ENCODE results near the gene ARID5B. TPM values are rescaled to one million over a fixed set of nuclear protein-coding genes. Genes with fewer than 3 reads are reported as not detected.

The ARID5B gene
- total RNA-seq, 1 experiment from 2014 or later = 1.4 TPM

DNA sequence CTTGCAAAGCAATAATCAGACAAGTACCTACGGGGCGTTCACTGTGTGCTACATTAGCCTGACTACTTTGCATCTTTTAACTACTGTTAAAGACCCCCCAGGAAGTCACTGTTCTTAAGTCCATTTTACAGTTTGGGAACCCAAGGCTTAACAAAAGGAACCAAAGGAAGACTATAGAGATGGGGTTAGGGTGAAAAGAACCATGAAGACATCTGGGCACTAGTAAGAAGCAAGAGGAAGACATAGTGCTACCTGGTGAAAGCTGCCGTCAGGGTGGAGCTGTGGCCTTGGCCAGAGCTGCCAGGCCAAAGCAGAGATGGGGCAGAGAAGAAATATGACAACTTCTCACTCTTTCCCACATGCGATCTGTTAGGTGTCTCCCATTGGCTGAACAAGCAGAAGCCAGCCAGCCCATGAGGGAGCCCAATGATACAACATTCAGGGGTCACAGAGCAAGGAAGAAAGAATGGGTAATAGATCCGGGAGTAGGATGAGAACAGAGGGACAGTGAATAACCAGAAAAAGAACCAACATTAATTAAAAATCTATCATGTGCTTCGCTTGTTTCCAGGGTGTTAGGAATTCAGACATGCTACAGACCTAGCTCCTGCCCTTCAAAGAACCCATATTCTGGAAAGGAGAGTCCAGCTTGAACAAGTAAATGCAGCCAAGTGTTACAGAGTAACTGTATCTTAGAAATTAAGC, 85.4 kb downstream of the ARID5B start:
- no peak for DNase-seq (ENCODE audit: extremely low read depth, low read depth)

DNA sequence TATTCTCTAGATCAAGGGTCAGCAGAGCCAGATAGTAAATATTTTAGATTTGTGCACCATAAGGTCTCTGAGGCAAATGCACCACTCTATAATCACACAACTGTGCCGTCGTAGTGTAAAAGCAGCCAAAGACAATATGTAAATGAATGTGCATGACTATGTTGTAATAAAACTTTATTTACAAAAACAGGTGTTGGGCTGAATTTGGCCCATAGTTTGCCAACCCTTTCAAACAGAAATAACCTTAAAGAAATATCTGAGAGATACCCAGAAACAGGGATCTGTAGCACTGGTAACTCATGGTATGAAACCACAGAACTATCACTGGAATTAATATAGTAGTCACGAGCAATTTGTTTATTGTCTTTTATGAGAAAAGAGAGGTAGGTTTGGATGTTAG, 86.0 kb downstream of the ARID5B start:
- no peak for DNase-seq (ENCODE audit: extremely low read depth, low read depth)

GRCh38 chr10:61987951-61988379, 86.5 kb downstream of the ARID5B start:
- DNase-seq (ENCODE audit: extremely low read depth, low read depth) = no peak

- no peak for DNase-seq (ENCODE audit: extremely low read depth, low read depth)
Observed at GRCh38 chr10:61989995-61990760, 88.7 kb downstream of the ARID5B start.

DNA sequence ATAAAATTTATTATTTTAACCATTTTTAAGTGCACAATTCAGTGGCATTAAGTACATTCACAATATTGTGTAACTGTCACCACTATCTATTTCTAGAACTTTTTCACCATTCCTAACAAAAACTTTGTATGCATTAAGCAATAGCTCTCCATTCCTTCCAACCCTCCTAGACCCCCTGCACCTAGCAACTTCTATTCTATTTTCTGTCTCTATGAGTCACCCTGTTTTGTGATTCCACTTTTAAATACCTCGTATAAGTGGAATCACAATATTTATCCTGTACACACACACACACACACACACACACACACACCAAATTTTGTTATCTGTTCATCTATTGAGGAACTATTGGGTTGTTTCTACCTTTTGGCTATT, 89.2 kb downstream of the ARID5B start:
- no peak for DNase-seq (ENCODE audit: extremely low read depth, low read depth)

- DNase-seq (ENCODE audit: extremely low read depth, low read depth) = no peak
Observed at GRCh38 chr10:61991166-61991565, 89.7 kb downstream of the ARID5B start.

GRCh38 chr10:61992059-61992460, 90.6 kb downstream of the ARID5B start:
- no peak for DNase-seq (ENCODE audit: extremely low read depth, low read depth)

DNA sequence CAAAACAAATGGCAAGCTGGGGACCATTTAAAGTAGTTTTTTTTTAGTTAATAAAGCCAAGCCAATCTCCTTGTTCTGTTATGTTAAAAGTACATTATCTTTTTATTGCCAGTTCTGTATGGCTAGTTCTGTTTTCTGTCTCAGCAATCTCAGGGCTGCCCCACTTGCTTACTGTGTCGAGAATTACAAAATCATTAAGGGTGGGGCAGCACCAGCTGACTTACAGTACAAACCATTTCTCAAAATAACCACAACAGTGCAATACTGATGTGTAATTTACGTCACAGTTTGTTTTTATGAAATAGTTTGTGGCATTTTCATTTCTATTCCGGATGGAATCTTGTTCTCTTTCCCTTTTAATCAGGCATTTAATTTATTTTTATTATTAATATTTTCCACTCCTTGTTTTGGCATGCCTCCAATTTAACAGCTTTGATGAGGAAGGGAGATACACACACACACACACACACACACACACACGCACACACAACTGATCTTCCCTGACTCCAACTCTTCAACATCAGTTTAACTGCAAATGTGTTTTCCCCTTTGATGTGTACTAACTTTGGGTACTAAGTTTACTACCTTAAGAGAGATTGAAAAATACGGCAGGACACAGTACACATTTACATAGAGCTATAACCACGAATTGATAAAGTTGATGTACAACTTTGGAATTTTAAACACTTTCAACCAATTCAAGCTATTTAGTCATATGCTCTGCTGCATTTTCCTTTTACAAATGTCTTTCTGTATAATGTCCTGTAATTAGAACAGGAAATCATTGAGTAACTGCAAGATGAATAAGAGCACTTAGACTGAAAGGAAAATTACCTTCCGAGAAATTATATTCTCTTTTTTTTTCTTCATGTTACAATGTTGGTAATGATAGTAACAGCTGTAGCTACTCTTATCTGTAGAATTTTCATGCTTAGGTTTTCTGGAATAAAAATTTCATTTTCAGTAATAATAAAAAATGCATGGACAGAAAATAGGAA, 91.5 kb downstream of the ARID5B start:
- peak; percentile 80 for DNase-seq (ENCODE audit: extremely low read depth, low read depth)

DNA sequence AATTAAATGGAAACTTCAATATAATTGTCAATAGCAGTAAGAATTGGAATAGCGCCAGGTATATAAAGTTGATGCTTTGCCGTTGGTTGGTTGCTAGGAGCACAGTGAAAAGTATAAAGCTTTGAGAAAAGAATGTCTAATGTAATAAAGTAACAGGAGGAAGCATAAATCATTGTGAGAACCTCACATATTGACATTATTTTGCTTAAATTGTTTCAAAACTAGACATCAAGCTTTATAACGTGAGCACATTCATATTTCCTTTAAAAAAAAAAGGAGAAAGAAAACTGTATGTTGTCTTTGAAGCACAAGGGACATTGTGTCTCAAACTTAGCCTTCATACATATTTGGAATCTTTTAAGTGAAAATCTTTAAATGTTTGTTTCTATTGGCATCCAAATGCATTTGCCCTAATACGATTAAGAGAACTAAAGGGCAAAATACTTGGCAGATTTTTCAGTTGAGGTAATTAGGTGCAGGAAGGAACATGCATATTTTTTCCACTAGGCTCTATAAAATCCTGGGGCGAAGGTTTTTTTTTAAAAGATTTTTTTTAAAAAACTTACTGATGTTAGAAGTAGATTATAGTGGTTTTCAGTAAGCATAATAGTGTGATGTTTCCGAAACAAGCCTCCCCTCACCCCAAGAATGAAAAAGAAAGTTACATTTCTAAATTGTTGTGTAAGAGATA, 92.4 kb downstream of the ARID5B start:
- no peak for DNase-seq (ENCODE audit: extremely low read depth, low read depth)

DNA sequence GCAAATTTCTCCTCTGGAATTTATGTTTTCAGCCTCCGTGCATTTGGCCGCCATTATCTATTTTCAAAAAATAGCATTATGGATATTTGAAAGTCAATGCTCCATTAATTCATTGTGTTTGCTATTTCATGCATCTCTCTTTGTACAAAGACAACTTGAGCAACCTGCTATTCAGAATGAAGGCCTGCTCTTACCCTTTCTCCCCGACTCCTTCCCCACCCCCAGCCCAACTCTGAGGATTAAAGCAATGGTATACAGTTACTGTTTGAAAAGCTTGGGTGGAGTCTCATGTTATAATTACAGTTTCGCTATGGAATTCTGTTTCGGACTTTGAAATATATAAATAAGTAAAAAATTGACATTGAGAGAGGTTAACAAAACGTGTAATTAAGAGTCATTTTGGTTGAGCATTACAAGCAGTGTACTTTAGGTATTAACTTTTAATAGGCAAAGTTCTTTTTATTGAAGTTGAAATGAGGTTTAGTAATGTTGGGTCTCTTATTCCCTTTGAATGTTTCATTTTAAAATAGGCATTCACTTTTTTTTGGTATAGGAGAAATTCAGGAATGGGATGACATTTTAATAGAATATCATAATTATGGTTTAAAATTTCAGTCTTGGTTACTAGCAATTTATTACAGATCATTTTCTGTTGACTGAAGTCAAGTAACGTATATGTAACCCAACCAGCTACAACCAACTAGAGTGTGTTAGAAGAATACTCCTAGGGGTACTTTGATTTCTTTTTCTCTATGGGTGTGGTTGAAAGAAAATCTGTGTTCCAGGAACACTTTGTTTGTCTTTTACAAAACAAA, 93.1 kb downstream of the ARID5B start:
- DNase-seq (ENCODE audit: extremely low read depth, low read depth) = no peak

- DNase-seq (ENCODE audit: extremely low read depth, low read depth) = no peak
Observed at GRCh38 chr10:61995220-61995503, 93.7 kb downstream of the ARID5B start.

DNA sequence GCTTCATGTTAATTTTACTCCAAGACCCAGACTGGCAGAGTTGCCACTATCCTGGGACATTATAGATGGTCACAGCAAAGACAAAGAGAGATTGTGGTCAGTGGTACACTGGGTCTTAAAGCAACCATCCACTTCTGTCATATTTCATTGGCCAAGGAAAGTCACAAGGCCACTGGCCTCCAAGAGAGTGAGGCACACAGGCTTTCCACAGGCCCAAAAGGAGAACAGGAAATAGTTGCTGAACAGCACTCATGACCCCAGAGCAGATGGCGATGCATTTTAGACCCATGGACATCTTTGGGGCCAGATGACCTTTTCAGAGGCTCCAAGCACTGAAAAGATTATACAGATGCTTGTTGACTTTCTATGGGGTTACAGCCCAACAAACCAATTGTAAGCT, 97.4 kb downstream of the ARID5B start:
- DNase-seq (ENCODE audit: extremely low read depth, low read depth) = no peak

DNA sequence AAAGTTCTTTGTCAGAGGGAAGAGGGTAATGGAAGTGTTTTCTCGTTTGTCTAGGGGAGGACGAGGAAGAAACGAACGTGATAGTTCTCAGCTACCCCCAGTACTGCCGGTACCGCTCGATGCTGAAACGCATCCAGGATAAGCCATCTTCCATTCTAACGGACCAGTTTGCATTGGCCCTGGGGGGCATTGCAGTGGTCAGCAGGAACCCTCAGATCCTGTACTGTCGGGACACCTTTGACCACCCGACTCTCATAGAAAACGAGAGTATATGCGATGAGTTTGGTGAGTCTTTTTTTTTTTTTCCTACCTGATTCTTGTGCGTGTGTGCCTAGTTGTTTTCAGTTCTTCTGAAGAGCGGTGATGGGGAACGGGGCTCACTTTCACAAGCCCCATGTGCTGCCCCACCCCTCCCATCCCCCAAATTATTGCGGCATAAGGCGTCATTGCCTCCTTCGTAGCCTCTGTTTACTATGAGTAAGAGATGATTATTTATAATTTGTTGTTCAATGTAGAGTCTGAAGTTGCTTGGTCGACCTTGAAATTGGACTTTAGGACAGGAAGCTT, 98.6 kb downstream of the ARID5B start:
- no peak for DNase-seq (ENCODE audit: extremely low read depth, low read depth)

DNA sequence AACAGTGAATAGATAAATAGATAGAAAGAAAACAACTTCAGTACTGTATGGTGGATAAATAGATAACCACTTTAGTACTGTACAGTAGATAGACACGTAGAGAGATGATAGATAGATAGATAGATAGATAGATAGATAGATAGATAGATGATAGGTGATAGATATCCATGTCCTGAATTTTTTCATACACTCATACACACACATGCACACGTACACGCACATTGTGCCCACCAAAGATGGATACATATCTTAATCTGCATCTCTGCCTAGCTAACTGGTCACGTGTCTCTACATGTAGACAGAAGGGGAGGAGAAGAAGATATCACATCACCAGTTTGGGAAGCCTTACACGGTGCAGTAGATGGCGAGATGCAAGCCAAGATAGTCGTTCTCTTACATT, 99.2 kb downstream of the ARID5B start:
- DNase-seq (ENCODE audit: extremely low read depth, low read depth) = no peak

DNA sequence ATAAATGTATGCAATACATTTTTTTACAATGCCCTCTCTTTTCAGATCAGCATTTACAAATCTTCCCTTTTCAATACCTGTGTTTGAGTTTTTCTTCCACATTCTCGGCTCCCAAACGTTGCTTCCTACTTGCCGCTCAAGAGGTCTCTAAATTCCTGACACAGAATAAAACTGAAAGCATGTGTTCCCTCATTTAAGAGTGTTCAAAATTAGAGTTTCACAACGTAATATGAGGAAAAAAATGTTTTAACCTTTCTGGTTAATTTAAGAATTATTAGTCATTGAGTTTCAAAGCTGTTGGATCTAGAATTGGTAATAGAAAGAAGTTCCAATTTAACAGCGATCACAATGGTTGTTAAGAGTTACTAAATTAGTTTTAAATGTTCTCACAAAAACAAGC, 100.4 kb downstream of the ARID5B start:
- DNase-seq (ENCODE audit: extremely low read depth, low read depth) = no peak

DNA sequence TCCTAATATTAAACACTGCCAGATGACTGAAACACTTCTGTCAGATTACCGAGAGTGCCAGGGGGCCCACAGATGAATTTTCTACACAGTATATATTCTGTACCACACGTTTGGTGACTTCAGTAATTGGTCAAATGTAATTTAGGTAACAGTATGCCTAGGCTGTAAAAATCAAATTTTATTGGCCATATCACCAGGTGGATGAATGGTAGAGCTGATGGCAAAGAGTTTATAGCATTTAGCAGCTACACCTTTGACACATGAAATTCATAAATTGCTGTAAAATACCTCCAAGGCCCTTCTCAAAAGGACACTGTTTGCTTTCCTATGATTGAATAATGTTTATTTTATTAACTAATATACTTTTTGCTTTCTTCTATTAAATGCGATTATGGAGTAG, 101.3 kb downstream of the ARID5B start:
- DNase-seq (ENCODE audit: extremely low read depth, low read depth) = no peak

DNA sequence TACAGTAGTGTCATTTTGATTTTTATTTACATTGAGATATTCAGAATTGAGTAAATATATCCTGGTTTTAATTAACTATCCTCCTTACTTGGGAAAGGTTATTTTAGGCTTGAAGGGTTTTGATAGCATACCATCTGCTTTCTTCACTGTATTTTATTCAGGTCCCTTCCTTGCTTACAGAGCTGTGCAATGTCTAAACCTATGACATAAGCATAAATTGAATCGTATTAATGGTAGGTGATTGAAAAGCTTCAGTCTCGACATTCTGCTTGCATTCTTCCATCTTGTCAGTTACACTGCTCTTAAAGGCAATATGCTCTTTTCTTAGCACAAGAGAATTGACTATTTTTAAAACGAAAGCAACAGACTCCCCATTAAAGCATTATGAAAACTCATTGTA, 102.5 kb downstream of the ARID5B start:
- DNase-seq (ENCODE audit: extremely low read depth, low read depth) = no peak

DNA sequence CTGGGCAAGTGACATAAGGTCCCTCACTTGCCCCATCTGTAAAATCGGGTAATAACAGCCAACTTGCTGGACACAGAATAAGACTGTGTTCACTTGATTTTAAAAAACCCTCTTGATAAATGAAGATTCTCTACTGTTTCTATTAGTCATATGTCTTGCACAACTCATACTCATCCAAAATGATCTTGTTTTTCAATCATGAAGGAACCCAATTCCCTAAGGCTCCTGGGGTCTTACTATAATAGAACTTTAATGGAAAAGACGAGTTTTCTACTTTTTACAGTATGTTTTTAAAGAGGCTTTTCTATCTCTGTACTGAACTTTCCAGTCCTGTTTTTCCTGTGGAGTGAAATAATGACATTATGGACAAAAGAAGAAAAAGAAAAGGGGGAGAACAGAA, 103.8 kb downstream of the ARID5B start:
- DNase-seq (ENCODE audit: extremely low read depth, low read depth) = no peak

GRCh38 chr10:62005687-62006086, 104.2 kb downstream of the ARID5B start:
- no peak for DNase-seq (ENCODE audit: extremely low read depth, low read depth)

- DNase-seq (ENCODE audit: extremely low read depth, low read depth) = no peak
Observed at GRCh38 chr10:62007145-62007544, 105.6 kb downstream of the ARID5B start.

Measured in NCI-H460 (cell line).